Left lung (tissue), 14 donors: ENCODE results near the gene CPLX4. TPM values are rescaled to one million over a fixed set of nuclear protein-coding genes. Genes with fewer than 3 reads are reported as not detected.

Experiments
- ATAC-seq: fragments of 200-7000 bp; cut with Tn5 transposase; one replicate; pipeline ENCODE4 v1.9.1; 2020; ENCODE audit warnings: moderate library complexity
- DNase-seq, 4 donors: peaks; one replicate each; pipeline ENCODE4 v3.0.0-alpha.2; 2013 to 2020
- H3K27ac ChIP-seq, 2 donors: fragments of 200-600 bp; sonication (generic) in 1 of 2; one replicate each; pipeline versions ENCODE4 v1.5.0 to v1.8.0; 2020 to 2021
- H3K27me3 ChIP-seq, 2 donors: fragments of 200-600 bp; sonication (generic) in 1 of 2; one replicate each; pipeline versions ENCODE4 v1.5.0 to v1.8.0; 2020 to 2021
- H3K36me3 ChIP-seq, 2 donors: fragments of 200-600 bp; sonication (generic) in 1 of 2; one replicate each; pipeline versions ENCODE4 v1.5.0 to v1.8.0; 2020 to 2021
- H3K4me1 ChIP-seq, 2 donors: fragments of 200-600 bp; one replicate each; pipeline ENCODE4 v1.8.0; 2021
- H3K4me3 ChIP-seq, 2 donors: fragments of 200-600 bp; sonication (generic) in 1 of 2; one replicate each; pipeline versions ENCODE4 v1.5.0 to v1.8.0; 2020 to 2021; ENCODE audit warnings: mild to moderate bottlenecking in 1 of 2
- H3K9me3 ChIP-seq, 2 donors: fragments of 200-600 bp; sonication (generic) in 1 of 2; one replicate each; pipeline versions ENCODE4 v1.5.0 to v1.8.0; 2020 to 2021
- CTCF ChIP-seq, 2 donors: fragments of 200-600 bp; sonication (generic) in 1 of 2; IDR thresholded peaks; one replicate each; pipeline versions ENCODE4 v1.5.0 to v1.8.0; 2021; ENCODE audit warnings: antibody characterized with exemption in 2 of 2
- intact Hi-C, 2 donors: fragments of 100-400 bp; cut with DNase I; formaldehyde crosslinking; loops; one replicate each; pipeline versions ENCODE4 v1.11.2 to v1.14.2; 2022
- long read RNA-seq, 12 donors: library from polyadenylated mRNA in 2 of 12; unstranded in 2 of 12; transcript quantifications; one replicate each; pipeline ENCODE4 v2.0.0 and lab custom pipeline, GENCODE V29; 2019 to 2026
- polyA plus RNA-seq, 6 donors: library from polyadenylated mRNA; unstranded; fragments of 120-200 nt; gene quantifications; one replicate each; pipeline ENCODE4 v1.2.1, GENCODE V29; 2013; ENCODE audit not compliant: insufficient read length in 6 of 6
- total RNA-seq, 2 donors: library from RNA; stranded (reverse); fragmentation: NEBNext Ultra II Directional; extraction: Animal tissue kit (Norgen Biotek cat#: 25700); gene quantifications; one replicate each; pipeline ENCODE4 v1.2.1, GENCODE V29; 2021
- donor health status: DM: no; HTN: yes; CAD: no.
- donor health status: DM: no; HTN: no; CAD: no.

Gene CPLX4
- total RNA-seq = not detected
- not detected for polyA plus RNA-seq
- long read RNA-seq, donor 1 = 0 reads
- long read RNA-seq, donor 2 = 0 reads
- long read RNA-seq, donor 3 = 0 reads
- long read RNA-seq, donor 4 = 0 reads
- long read RNA-seq, donor 5 = 0 reads
- long read RNA-seq, donor 6 = 0 reads
- long read RNA-seq, donor 7 = 0 reads
- long read RNA-seq, donor 8 = 0 reads
- long read RNA-seq, donor 9 = 0 reads
- long read RNA-seq, donor 10 = 0 reads
- long read RNA-seq, donor 11 = 0 reads
- long read RNA-seq, donor 12 = 0 reads

- Histone ChIP-seq H3K4me3 (no peak within 1 kb of the TSS), H3K36me3 (no peaks in the 10 kb centered on the region), H3K9me3 (no peaks in the 10 kb centered on the region), H3K27ac (no peak within 1 kb of the TSS), H3K4me1 (no peaks in the 10 kb centered on the region), H3K27me3 (no peaks in the 10 kb centered on the region)
- intact Hi-C loops = no loop called here
- DNase-seq (no peak), ATAC-seq (no peak)
- no peak for TF ChIP-seq CTCF (IDR thresholded peaks at IDR 0.05)
These were observed at the start of gene CPLX4 for GRCh38 chr18:59318460-59319050. CPLX4 (minus strand) TSS chr18:59318649; CDS start chr18:59318462, 187 bp downstream.

- ATAC-seq (no peak), DNase-seq (no peak)
- intact Hi-C loops = no loop called here
- Histone ChIP-seq H3K4me3 (no peak overlapping the region), H3K4me1 (peaks cover 18 to 26% of the 10 kb centered on the region in 2 donors), H3K9me3 (no peaks in the 10 kb centered on the region), H3K27ac (no peak overlapping the region), H3K36me3 (peaks cover 0 to under 1% of the 10 kb centered on the region in 2 donors), H3K27me3 (no peaks in the 10 kb centered on the region)
- TF ChIP-seq CTCF (IDR thresholded peaks at IDR 0.05) = no peak
These were observed 41.9 kb upstream of the CPLX4 start for GRCh38 chr18:59360381-59360780.

- ATAC-seq = peak; percentile 4
- intact Hi-C loops = no loop called here
- Histone ChIP-seq H3K4me1 (peaks cover 18 to 26% of the 10 kb centered on the region in 2 donors), H3K36me3 (peaks cover 0 to 9% of the 10 kb centered on the region in 2 donors), H3K4me3 (peak overlapping the region; percentile 88 to 93), H3K27ac (peak overlapping the region in 1 of 2 donors; percentile 34), H3K9me3 (no peaks in the 10 kb centered on the region), H3K27me3 (no peaks in the 10 kb centered on the region)
- no peak for DNase-seq
- no peak for TF ChIP-seq CTCF (IDR thresholded peaks at IDR 0.05)
These were observed 41.1 kb upstream of the CPLX4 start for GRCh38 chr18:59359576-59359952.

- H3K36me3 ChIP-seq = peaks cover 0 to 15% of the 10 kb centered on the region in 2 donors
- H3K27me3 ChIP-seq = no peaks in the 10 kb centered on the region
- intact Hi-C loops = no loop called here
- H3K4me3 ChIP-seq = peak within 1 kb of the TSS; percentile 88 to 93
- peak; percentile 92 to 98 (median 96) for DNase-seq
- no peak for TF ChIP-seq CTCF (IDR thresholded peaks at IDR 0.05)
- peaks cover 18 to 26% of the 10 kb centered on the region in 2 donors for H3K4me1 ChIP-seq
- ATAC-seq = peak; percentile 99
- H3K27ac ChIP-seq = peak within 1 kb of the TSS; percentile 88 to 90
- no peaks in the 10 kb centered on the region for H3K9me3 ChIP-seq
These were observed 40.5 kb upstream of the CPLX4 start, which contains the start of gene LMAN1 for GRCh38 chr18:59358712-59359575. LMAN1 (minus strand) TSS chr18:59359265; CDS start chr18:59359244, 21 bp downstream.

GRCh38 chr18:59358414-59358711 is 39.9 kb upstream of the CPLX4 start:
- no peaks in the 10 kb centered on the region for H3K9me3 ChIP-seq
- TF ChIP-seq CTCF (IDR thresholded peaks at IDR 0.05) = no peak
- ATAC-seq (peak; percentile 78), DNase-seq (peak in 1 of 4 donors; percentile 40)
- intact Hi-C loops = no loop called here
- peaks cover 0 to 21% of the 10 kb centered on the region in 2 donors for H3K36me3 ChIP-seq
- peak overlapping the region; percentile 88 to 90 for H3K27ac ChIP-seq
- H3K4me3 ChIP-seq = peak overlapping the region; percentile 88 to 93
- H3K27me3 ChIP-seq = no peaks in the 10 kb centered on the region
- peaks cover 18 to 26% of the 10 kb centered on the region in 2 donors for H3K4me1 ChIP-seq
